Activated T-helper 2 cell treated with anti-CD3 and anti-CD28 coated beads, Interferon-gamma antibody, Interleukin-2, Interleukin-4, amounts not matched to agents 10 μg/mL and 5 μg/mL and 100 μg/mL, durations not matched to agents 14 hours and 24 hours and 36 hours (primary cell): ENCODE measurements around the gene RNF180. TPM values are rescaled to one million over a fixed set of nuclear protein-coding genes. Genes with fewer than 3 reads are reported as not detected.

Source experiments
- DNase-seq: peaks from one replicate; pipeline ENCODE4 v3.0.0; 2021; ENCODE audit warnings: low spot score
- H3K27ac Mint-ChIP-seq: one replicate; pipeline ENCODE4 v1.8.0; 2021; ENCODE audit warnings: mixed read lengths
- H3K27me3 Mint-ChIP-seq: one replicate; pipeline ENCODE4 v1.8.0; 2021; ENCODE audit warnings: low read depth, mixed read lengths
- H3K36me3 Mint-ChIP-seq: one replicate; pipeline ENCODE4 v1.8.0; 2021; ENCODE audit warnings: low read depth, mixed read lengths
- H3K4me1 Mint-ChIP-seq: one replicate; pipeline ENCODE4 v1.8.0; 2021; ENCODE audit warnings: low read depth, mixed read lengths
- H3K4me3 Mint-ChIP-seq: one replicate; pipeline ENCODE4 v1.8.0; 2021; ENCODE audit warnings: low read depth, mild to moderate bottlenecking, moderate library complexity, mixed read lengths
- H3K9me3 Mint-ChIP-seq: one replicate; pipeline ENCODE4 v1.8.0; 2021; ENCODE audit warnings: mixed read lengths
- intact Hi-C: fragments of 100-400 bp; cut with micrococcal nuclease; formaldehyde crosslinking; loops from one replicate; pipeline ENCODE4 v1.15.1; 2023
- total RNA-seq: library from RNA; stranded (reverse); gene quantifications from 2 replicates; pipeline ENCODE4 v1.2.3, GENCODE V29; 2022

RNF180 gene
- total RNA-seq, 1 donor from 2014 or later = not detected

DNA sequence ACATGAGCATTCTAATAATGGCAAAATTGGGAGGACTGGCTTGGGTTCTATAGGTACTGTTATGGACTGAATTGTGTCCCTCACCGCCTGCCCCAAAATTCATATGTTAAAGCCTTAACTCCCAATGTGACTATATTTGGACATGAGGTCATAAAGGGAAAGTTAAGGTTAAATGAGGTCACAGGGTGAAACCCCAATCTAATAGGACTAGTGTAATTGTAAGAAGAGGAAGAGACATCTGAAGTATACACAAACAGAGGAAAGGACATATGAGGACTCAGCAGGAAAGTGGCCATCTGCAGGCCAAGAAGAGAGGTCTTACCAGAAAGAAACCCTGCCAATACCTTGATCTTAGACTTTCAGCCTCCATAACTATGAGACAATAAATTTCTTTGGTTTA is 23.1 kb downstream of the RNF180 start:
- no peak overlapping the region for H3K27ac Mint-ChIP-seq
- no peak overlapping the region for H3K4me3 Mint-ChIP-seq
- no peaks in the 10 kb centered on the region for H3K9me3 Mint-ChIP-seq
- no peaks in the 10 kb centered on the region for H3K27me3 Mint-ChIP-seq
- no peak for DNase-seq
- no peaks in the 10 kb centered on the region for H3K36me3 Mint-ChIP-seq
- intact Hi-C loops = no loop called here
- no peaks in the 10 kb centered on the region for H3K4me1 Mint-ChIP-seq

DNA sequence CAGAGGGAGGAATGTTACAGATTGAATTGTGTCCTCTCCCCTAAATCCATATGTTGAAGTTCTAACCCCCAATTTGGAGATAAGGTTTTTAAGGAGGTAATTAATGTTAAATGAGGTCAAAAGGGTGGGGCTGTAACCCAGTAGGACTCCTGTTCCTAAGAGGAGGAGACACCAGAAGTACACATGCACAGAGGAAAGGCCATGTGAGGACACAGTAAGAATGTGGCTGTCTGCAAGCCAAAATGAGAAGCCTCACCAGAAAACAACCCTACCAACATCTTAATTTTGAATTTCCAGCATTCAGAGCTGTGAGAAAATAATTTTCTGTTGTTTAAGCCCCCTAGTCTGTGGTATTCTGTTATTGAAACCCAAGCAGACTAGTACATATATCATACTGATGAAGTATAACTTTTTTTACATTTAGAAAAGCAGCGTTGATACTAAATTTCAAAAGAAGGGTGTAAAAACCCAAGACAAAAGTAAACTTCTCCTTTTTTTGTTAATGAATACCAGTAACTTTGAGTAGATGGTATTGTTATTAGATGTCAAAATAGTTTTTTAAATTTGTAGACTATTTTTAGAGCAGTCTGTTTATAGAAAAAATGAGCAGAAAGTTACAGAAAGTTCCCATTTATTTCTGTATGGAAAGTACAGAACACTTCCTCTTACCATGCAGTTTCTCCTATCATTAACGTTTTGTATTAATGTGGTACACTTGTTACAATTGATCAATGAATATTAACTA is 25.1 kb downstream of the RNF180 start:
- no peaks in the 10 kb centered on the region for H3K9me3 Mint-ChIP-seq
- no peaks in the 10 kb centered on the region for H3K36me3 Mint-ChIP-seq
- no peak overlapping the region for H3K27ac Mint-ChIP-seq
- intact Hi-C loops = no loop called here
- H3K4me3 Mint-ChIP-seq = no peak overlapping the region
- H3K27me3 Mint-ChIP-seq = no peaks in the 10 kb centered on the region
- no peak for DNase-seq
- H3K4me1 Mint-ChIP-seq = no peaks in the 10 kb centered on the region

DNA sequence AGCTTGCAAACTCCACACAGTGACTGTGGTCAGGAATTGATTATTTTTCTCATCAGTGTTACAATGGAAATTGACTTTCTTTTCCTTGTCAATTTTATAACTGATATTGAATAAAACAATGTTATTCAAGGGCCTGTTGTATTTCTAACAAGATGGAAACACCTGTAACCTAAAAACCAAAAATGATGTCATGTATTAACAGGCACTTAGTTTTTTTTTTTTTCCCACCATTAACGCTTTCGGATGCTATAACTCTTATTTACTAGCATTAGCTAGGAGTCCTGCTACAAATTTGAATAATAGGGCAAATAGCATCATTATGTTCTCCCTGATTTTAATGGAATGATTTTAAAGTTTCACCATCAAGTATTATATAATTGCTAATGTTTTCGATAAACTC is 30.3 kb downstream of the RNF180 start:
- DNase-seq = no peak
- no peaks in the 10 kb centered on the region for H3K4me1 Mint-ChIP-seq
- H3K27ac Mint-ChIP-seq = no peak overlapping the region
- H3K27me3 Mint-ChIP-seq = no peaks in the 10 kb centered on the region
- intact Hi-C loops = no loop called here
- H3K4me3 Mint-ChIP-seq = no peak overlapping the region
- H3K36me3 Mint-ChIP-seq = no peaks in the 10 kb centered on the region
- no peaks in the 10 kb centered on the region for H3K9me3 Mint-ChIP-seq

DNA sequence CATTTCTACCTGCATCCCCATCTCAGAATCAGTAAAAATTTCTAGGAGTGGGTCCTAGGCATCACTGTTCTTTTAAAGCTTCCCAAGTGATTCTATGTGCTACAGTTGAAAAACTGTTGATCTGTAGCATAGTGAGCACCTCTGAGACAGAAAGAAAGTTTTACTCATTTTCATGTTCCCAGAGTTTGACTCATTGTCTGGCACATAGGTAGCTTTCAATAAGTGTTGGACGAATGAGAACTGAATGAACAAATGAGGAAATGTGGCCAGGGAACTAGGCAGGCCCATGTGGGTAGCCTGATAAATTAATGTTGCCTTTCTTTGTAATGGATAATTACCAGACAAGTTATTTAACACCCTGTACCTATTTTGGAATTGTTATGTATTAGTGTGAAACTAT is 33.8 kb downstream of the RNF180 start:
- no peaks in the 10 kb centered on the region for H3K9me3 Mint-ChIP-seq
- no peak for DNase-seq
- H3K4me3 Mint-ChIP-seq = no peak overlapping the region

DNA sequence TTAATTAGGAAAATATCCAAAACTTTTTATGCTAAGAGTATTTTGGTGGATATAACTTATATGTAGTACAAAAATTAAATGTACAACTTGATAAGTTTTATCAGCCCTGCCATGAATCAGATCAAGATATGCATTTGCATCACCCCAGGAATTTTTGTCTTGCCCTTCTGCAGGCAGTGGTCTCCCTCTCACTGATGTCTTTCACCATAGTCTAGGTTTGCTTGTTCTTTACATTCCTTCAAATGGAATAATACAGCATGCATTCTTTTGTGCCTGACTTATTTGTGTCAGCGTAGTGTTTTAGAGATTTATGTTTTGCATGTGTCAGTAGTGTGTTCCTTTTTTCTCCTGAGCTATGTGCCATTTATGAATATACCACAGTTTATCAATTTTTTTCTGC is 36.4 kb downstream of the RNF180 start:
- Mint-ChIP-seq H3K9me3 (no peaks in the 10 kb centered on the region), H3K27ac (no peak overlapping the region), H3K27me3 (no peaks in the 10 kb centered on the region), H3K4me3 (no peak overlapping the region), H3K36me3 (no peaks in the 10 kb centered on the region), H3K4me1 (no peaks in the 10 kb centered on the region)
- intact Hi-C loops = no loop called here
- DNase-seq = no peak

More for the DNA sequence above, 33.8 kb downstream of the RNF180 start:
- Mint-ChIP-seq H3K36me3 (no peaks in the 10 kb centered on the region), H3K27me3 (no peaks in the 10 kb centered on the region), H3K4me1 (no peaks in the 10 kb centered on the region), H3K27ac (no peak overlapping the region)
- intact Hi-C loops = no loop called here

DNA sequence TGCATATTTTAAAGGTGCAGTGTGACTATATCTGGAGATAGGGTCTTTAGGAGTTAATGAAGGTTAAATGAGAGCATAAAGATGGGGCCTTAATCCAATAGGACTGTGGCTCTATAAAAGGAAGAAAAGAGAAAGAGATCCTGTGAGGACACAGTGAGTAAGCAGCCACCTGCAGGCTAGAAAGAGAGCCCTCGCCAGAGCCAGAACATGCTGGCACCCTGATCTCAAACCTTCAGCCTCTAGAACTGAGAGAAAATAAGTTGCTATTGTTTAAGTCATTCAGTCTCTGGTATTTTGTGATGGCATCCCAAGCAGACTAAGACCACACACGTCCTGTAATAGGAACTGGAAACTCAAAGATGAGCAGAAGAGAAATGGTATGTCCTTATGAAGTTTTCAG is 41.0 kb downstream of the RNF180 start:
- no peaks in the 10 kb centered on the region for H3K9me3 Mint-ChIP-seq
- no peak for DNase-seq
- no peaks in the 10 kb centered on the region for H3K36me3 Mint-ChIP-seq
- intact Hi-C loops = no loop called here
- H3K27ac Mint-ChIP-seq = no peak overlapping the region
- H3K4me1 Mint-ChIP-seq = no peaks in the 10 kb centered on the region
- H3K27me3 Mint-ChIP-seq = no peaks in the 10 kb centered on the region
- no peak overlapping the region for H3K4me3 Mint-ChIP-seq

DNA sequence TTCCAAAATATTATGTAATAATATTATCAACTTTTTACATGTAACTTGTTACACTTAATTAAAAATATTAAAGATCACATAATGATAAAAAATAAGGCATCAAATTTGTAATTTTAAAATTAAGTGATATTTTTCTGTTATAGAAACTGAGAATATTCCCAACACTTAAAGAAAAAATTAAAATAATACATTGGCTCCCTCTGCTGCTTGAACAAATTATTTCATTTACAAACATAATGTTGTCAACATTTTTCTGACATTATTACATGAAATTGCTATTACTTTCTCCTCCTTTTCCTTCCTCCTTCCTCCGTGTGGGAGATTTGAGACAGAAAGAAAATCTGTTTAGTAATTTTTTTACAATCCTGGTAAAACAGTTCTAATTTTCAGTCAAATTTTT is 42.3 kb downstream of the RNF180 start:
- Mint-ChIP-seq H3K27ac (no peak overlapping the region), H3K9me3 (no peaks in the 10 kb centered on the region)

DNA sequence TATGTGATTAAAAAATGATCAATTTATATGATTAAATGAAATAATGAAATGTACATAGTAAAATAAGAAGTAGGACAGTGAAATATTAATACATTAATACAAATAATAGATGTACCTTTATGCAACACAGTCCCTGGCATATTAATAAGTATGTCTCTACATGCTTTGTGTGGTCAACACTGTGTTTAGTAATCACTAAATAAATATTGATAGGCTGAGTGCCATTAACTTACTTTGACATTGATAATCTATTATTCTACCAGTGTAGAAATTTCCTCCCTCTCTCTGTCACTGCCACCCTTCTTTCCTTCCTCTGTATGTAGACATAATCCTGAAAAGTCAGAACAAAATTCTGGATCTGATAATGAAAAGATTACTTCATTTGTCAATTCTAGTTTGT is 43.7 kb downstream of the RNF180 start:
- Mint-ChIP-seq H3K27ac (no peak overlapping the region), H3K36me3 (no peaks in the 10 kb centered on the region)
- intact Hi-C loops = no loop called here

More for the DNA sequence above, 42.3 kb downstream of the RNF180 start:
- intact Hi-C loops = no loop called here
- H3K4me1 Mint-ChIP-seq = no peaks in the 10 kb centered on the region
- H3K36me3 Mint-ChIP-seq = no peaks in the 10 kb centered on the region
- no peak for DNase-seq
- no peak overlapping the region for H3K4me3 Mint-ChIP-seq
- no peaks in the 10 kb centered on the region for H3K27me3 Mint-ChIP-seq

DNA sequence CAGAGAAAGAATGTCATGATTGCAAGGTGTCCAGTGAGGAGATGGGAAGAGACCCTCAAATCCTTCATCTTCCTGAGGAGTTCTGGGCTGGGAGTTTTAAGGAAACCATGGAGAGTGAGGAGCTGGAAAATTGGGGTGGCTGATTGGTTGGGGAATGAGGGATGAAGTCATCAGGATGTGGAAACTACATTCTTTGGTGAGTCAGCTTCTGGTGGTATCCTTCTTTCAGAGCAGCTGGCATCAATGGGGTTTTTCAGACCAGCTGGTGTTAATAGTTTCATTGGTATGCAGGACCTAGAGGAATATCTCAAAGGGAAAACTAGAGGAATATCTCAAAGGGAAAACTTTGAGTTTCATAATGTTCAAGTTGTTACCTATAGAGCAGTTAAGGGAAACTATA is 45.2 kb downstream of the RNF180 start:
- H3K9me3 Mint-ChIP-seq = no peaks in the 10 kb centered on the region
- H3K4me1 Mint-ChIP-seq = no peaks in the 10 kb centered on the region
- H3K4me3 Mint-ChIP-seq = no peak overlapping the region
- intact Hi-C loops = no loop called here
- H3K36me3 Mint-ChIP-seq = no peaks in the 10 kb centered on the region
- H3K27ac Mint-ChIP-seq = no peak overlapping the region
- no peak for DNase-seq
- no peaks in the 10 kb centered on the region for H3K27me3 Mint-ChIP-seq

More for the DNA sequence above, 43.7 kb downstream of the RNF180 start:
- no peaks in the 10 kb centered on the region for H3K27me3 Mint-ChIP-seq
- H3K9me3 Mint-ChIP-seq = no peaks in the 10 kb centered on the region
- no peak overlapping the region for H3K4me3 Mint-ChIP-seq
- no peaks in the 10 kb centered on the region for H3K4me1 Mint-ChIP-seq
- DNase-seq = no peak

DNA sequence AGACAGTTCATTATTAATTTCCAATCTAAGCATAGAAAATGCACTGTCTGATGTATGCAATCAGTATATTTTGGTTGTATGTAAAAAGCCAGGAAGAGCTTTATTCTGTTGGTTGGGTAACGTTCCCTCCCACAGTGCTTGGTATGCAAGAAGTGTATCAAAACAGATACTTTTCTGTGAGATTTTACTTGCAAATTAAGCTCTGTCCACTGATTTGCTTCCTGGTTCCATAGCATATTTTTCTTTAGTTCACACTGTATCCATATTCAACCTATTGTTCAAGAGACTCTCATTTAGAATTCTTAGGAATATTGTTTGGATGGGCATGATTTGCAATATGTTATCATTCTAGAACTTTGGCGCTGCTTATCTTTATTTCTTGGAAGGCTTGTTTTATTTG is 47.4 kb downstream of the RNF180 start:
- no peaks in the 10 kb centered on the region for H3K36me3 Mint-ChIP-seq
- H3K27me3 Mint-ChIP-seq = no peaks in the 10 kb centered on the region
- H3K9me3 Mint-ChIP-seq = no peaks in the 10 kb centered on the region
- no peak overlapping the region for H3K4me3 Mint-ChIP-seq
- intact Hi-C loops = no loop called here
- no peak overlapping the region for H3K27ac Mint-ChIP-seq
- H3K4me1 Mint-ChIP-seq = no peaks in the 10 kb centered on the region
- DNase-seq = no peak

DNA sequence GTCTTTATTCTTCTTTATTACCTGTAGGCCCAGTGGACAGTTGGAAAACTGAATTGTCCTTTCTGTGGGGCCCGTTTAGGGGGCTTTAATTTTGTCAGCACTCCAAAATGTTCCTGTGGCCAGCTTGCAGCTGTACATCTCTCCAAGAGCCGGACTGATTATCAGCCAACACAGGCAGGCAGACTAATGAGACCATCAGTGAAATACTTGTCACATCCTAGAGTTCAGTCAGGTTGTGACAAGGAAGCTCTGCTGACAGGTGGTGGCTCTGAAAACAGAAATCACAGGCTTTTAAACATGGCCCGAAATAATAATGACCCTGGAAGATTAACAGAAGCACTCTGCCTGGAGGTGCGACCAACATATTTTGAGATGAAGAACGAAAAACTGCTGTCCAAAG is 47.9 kb downstream of the RNF180 start:
- no peaks in the 10 kb centered on the region for H3K27me3 Mint-ChIP-seq
- no peak overlapping the region for H3K27ac Mint-ChIP-seq
- H3K4me3 Mint-ChIP-seq = no peak overlapping the region
- no peaks in the 10 kb centered on the region for H3K36me3 Mint-ChIP-seq
- intact Hi-C loops = no loop called here
- H3K9me3 Mint-ChIP-seq = no peaks in the 10 kb centered on the region
- no peaks in the 10 kb centered on the region for H3K4me1 Mint-ChIP-seq
- no peak for DNase-seq

DNA sequence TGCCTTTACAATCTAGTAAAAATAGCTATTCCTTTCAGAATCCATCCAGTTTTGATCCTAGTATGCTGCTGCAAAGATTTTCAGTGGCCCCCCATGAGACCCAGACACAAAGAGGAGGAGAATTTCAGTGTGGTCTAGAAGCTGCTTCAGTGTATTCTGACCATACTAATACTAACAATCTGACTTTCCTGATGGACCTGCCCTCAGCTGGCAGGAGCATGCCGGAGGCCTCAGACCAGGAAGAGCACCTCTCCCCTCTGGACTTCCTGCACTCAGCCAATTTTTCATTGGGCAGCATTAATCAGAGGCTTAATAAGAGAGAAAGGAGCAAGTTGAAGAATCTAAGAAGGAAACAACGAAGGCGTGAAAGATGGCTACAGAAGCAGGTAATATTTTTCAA is 48.5 kb downstream of the RNF180 start:
- Mint-ChIP-seq H3K4me1 (no peaks in the 10 kb centered on the region), H3K9me3 (no peaks in the 10 kb centered on the region), H3K4me3 (no peak overlapping the region), H3K27ac (no peak overlapping the region), H3K27me3 (no peaks in the 10 kb centered on the region), H3K36me3 (no peaks in the 10 kb centered on the region)
- no peak for DNase-seq
- intact Hi-C loops = no loop called here

DNA sequence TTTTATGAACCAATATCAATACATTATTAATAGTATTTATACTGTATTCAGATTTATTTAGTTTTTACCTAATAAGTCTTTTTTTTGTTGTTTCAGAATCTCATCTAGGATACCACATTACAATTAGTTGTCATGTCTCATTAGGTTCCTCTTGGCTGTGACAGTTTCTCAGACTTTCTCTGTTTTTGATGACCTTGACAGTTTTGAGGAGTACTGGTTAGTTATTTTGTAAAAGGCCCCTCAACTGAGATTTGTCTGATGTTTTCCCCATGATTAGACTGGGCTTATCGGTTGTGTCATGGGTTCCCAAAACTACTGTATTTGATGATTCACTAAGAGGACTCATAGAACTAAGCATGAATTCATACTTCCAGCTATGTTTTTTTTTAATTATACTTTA is 56.3 kb downstream of the RNF180 start:
- no peaks in the 10 kb centered on the region for H3K4me1 Mint-ChIP-seq
- intact Hi-C loops = no loop called here
- no peak for DNase-seq
- H3K27ac Mint-ChIP-seq = no peak overlapping the region
- H3K36me3 Mint-ChIP-seq = no peaks in the 10 kb centered on the region
- H3K9me3 Mint-ChIP-seq = no peaks in the 10 kb centered on the region
- H3K4me3 Mint-ChIP-seq = no peak overlapping the region
- H3K27me3 Mint-ChIP-seq = no peaks in the 10 kb centered on the region
